HG03103 (cell line): ENCODE measurements around the gene MCTP1.
"Not testable (repeated sequence)": the region's sequence is repeated elsewhere in the genome, so short reads cannot be mapped to it uniquely, and the experiment has no call there.

Experiments used
- ATAC-seq: cut with Tn5 transposase; IDR thresholded peaks from one replicate; pipeline ENCODE4 v1.9.1; 2021; ENCODE audit warnings: low read depth; ENCODE audit not compliant: unreplicated experiment

The MCTP1 gene

DNA sequence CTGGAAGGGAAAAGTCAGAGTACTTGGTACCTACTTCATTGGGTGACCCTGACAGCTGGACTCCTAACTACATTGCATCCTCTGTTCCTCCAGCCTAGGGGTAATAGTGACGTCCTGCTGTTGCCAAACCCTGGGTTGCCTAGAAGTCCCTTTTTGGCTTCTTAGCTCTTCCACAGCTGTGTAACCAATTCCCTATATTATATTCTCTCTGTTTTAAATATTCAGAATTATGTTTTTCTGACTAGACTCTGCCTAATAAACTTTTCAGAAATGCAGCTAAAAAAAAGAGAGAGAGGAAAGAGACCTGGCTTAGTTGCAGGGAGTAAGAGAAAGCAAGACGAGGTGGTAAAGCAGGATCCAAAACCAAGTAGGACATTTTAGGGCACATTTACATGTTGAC, 28.4 kb downstream of the MCTP1 start:
- no peak for ATAC-seq

DNA sequence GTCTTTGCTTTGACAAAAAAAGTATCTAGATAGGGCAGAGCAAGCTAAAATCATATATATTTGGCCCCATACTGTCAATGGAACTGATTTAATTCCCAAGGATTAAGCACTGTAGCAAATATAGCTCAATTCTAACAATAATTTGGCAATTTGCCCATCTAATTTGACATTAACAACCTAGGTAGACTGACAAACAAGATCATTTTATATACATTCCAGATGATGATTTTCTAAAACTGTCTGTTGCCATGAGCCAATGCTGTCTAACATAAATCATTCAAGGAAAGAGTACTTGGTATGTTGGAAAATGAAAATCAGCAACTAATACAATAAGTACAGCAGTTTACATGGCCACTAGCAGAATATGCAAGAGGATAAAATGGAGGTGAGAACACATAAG, 32.1 kb downstream of the MCTP1 start:
- no peak for ATAC-seq

DNA sequence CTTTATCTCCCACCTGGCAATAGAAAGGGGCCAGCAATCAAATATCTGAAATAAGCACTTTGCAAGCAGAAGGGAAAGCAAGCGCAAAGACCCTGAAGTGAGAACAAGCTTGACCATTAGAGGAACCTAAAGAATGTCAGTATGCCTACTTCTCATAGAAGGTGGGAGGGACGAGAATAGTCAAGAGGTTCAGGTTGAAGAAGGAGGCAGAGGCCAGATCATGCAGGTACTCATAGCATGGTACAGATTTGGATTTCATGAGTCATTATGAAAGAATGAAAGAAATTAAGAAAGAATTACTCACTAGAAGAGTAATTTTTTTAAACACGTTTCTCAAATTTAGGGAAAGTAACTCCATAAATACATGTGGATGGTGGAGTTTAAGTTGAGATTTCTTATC, 33.7 kb downstream of the MCTP1 start:
- ATAC-seq: no peak

DNA sequence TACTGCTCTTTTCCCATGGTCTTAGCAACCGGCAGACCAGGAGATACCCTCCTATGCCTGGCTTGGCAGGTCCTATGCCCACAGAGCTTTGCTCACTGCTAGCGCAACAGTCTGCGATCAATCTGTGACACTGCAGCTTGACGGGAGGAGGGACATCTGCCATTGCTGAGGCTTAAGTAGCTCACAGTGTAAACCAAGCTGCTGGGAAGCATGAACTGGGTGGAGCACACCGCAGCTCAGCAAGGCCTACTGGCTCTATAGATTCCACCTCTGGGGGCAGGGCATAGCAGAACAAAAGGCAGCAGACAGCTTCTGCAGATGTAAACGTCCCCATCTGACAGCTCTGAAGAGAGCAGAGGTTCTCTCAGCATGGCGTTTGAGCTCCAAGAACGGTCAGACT, 40.4 kb downstream of the MCTP1 start:
- ATAC-seq: no peak

DNA sequence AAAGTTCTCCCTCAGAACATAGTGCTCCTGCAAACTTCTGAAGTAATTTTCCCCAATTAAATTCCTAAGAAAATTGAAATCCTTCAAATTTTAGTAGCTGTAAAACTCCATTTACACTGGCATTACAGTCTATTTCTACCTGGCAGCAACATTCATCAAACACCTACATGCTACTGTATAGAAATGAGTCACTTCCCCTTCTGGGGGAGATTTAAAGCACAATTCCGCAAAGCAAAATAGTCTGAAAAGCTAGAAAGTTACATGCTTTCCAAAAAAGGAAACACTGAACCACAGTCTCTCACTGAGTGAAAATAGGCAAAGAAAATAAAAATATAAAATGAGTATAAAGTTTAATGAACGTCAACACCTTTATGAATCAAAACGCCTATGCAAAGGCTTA, 43.3 kb downstream of the MCTP1 start:
- ATAC-seq: peak; percentile 99

DNA sequence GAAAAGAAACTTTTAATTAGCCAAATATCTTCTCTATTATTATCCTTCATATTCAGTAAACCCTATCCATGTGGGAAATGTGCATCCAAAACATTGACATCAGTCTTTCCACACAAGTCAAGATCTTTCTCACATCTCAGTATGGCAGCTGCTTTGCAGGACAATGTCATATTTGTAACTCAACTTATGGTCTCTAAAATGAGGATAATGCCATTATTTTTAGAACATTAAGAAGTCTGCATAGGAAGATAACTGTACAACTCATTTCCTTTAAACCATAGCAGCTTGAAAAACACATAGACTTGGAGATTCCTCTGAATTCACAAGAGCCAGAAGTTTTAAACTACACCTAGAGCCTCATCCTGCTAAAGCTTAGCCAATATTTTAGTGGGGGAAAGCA, 43.7 kb downstream of the MCTP1 start:
- ATAC-seq: no peak

DNA sequence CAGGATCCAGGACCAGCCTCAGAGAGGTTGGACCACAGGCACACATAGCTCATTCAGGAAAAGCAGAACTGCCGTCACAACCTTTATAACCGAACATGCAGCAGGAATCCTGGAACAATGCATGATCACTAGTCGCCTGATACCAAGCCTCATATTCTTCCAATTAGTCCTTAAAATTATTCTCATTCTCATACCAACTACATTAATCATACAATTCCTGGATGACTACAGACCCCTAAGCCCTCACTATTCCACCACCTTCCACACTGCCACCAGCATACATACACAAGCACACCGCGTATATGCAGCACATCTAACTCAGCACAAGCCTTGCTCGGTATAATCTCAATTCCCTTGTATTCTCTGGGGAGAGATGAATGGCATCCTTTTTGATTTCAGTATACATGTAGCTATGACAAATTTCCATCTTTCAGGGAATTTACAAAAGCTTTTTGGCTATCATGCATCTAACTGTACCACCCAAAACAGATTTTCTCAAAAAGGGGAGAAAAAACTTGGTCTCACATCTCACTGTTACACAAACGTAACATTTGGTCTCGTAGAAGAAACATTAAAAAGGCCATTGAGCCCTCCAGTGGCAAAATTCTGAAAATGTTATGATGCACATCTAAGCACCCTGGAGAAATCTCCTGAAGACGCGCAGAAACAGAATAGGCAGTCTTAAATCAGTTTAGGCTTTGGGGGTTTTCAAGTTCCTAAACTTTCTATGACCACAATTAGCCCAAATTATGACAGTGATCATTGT, 46.2 kb downstream of the MCTP1 start:
- ATAC-seq: no peak

DNA sequence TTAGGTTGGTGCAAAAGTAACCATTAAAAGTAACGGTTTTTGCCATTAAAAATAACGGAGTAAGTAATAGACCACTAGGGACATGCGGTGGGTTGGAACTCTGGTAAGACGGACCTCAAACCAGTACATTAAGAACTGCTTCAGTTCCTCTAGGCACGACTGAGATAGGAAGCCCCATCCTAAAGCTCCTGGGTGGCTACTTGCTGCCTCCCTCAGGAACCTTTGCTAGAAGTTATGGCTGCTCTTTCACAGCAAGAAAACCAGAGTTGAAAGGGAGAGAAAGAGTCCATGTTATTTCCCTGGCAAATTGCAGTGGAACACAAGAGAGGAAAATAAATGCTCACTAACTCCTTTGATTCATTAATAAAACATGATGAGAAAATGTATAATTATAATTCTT, 47.6 kb downstream of the MCTP1 start:
- ATAC-seq: no peak

DNA sequence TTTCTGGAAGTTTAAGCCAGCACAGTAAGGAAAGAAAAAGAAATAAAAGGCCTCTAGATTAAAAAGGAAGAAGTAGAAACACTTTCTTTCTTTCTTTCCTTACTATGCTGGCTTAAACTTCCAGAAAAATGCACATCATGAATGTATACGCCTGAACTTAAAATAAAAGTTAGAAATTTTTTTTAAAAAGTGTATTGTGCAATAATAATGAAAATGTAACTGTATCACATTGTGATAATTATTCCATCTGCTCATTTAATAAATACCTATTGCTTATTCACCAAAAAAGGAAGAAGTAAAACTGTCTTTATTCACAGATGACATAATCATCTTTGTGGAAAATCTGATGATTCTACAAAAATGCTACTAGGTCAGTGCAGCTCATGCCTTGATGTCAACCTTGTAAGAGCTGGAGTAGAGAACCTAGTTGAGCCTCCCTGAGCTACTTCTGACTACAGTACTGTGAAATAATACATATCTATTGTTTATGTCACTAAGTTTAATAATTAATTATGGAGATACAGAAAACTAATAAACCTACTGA, 49.4 kb downstream of the MCTP1 start:
- no peak for ATAC-seq

DNA sequence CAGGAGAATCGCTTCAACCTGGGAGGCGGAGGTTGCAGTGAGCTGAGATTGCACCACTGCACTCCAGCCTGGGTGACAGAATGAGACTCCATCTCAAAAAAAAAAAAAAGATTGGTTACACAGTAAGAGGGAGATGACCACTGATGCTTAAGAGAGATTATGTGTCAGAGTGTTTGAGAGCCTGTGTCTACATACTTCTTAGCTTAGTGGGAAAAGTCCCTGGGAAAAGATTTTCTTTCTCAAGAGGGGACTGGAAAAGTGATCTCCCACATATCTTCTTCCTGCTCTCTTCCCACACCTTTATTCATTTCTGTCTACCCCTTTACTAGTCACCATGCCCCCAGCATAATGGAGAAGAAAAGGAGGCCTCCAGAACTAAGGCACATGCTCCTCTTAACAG, 55.2 kb downstream of the MCTP1 start:
- ATAC-seq: no peak

DNA sequence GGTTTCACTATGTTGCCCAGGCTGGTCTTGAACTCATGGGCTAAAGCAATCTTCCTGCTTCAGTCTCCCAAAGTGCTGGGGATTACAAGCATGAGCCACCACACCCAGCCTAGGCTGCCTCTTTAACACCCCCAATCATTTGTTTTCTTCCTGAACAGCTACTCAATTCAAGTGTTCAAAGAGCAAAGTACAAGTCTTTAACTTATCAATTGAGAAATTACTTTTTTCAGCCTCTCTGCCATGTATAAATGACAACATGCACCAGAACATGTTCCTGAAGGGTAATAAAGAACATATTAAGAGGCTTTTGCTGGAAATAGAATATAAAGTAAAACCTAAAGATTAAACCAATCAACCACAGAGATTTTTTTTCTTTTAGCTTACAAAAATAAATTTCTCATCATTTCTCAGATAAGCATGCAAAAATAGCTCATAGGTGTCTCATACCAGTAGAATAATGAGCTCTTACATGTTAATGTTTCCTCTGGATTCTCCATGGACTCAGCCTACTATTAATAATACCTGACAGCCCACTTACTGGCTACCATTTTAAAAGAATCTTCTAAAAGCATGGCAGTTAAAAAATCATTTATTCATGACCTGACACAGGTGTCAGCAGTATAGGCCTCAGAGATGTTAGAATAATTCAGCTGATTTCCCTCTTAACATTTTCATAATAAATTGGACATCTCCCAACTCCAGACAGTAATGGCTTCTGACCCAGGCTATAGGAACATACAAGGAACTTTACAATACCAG, 60.0 kb downstream of the MCTP1 start:
- no peak for ATAC-seq

DNA sequence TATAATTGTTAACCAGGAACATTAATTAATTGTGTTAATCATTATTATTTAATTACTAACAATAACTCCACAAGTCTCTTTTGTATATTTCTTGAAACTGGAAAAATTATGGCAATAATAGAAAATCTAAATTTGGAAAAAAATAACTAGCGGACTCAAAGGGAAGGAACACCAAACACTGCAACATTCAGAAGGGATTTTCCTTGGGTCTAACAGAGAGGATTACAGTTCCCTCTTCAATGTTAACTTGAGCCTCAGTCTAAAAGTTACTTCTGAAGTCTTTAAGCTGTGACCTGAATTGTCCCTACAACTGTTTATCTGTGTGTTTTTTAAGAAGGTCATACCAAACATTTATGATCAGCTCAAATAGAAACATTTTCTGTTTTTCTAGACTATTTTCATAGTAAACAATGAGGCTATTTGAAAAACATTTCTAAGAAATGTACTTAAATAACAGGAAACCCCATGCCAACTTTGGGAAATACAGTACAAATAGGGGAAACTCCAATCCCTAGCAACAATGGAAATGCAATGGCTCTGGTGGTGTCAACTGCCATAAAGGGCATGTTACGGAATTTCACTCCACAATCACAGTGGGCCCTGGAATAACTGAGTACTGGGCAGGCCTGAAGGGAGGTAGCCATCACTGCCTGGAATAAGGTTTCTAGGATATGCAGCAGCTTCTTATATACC, 61.2 kb downstream of the MCTP1 start:
- ATAC-seq: no peak

DNA sequence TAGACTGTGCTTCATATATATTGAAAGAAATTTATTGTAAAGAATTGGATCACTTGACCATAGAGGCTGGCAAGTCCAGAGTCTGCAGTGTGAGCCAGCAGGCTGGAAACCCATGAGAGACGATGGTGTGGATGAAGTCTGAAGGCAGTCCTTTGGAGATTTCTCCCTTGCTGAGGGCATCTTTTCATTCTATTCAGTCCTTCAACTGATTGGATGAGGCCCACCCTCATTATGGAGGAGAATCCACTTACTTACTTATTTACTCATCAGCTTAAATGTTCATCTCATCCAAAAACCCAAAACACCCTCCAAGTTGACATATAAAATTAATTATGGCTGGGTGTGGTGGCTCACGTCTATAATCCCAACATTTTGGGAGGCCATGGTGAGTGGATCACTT, 62.1 kb downstream of the MCTP1 start:
- ATAC-seq: no peak

DNA sequence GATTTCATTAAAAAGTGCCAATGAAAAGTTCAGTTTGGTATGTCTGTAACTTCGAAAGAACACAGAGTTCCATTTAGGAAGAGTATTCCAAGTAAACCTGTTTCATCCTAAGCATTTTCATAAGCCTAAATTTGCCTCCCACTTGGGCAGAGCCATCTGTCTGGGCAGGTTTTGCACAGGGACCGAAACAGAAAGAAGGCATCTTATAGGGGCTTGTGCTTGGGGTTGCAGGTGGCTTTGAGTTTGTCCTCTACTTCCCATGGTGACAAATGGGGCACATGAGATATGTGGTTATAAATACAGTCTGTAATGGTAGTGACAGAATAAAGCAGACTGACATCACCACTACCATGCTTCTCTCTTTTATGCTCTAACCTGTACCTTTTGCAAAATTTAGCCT, 63.7 kb downstream of the MCTP1 start:
- ATAC-seq: no peak

DNA sequence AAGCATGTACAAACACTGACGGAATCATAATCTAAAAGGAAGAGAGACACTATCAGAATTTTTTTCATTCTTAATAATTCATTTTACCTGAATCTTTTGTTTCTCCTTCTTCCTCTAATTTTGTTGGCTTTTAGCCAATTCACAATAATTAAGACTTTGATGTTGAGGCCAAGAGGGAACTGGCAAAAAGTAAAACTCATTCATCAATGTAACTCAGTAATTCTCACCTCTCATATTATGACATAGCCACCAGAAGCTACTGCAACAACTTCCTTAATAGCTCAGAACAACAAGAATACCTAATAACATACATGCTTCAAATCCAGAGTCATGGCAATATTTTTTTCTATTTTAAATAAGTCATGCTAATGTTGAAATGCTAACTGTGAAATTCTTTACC, 64.5 kb downstream of the MCTP1 start:
- no peak for ATAC-seq

DNA sequence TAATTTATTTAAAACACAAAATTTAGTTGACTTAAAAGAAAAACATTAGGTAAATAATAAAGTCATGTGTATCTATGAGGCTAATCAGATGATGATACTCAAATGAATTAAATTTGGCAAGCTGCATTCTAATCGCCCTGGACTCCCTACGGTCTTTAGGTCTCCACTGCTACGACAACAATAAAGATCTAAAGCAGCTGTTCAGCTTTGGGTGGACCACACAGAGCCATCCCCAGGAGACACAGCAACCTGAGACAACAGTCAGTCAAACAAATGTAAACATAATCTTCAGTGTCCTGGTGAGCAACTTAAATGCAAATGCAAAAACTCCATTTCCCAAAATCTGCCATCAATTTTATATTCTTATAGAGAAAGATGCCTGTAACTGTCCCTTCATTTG, 65.5 kb downstream of the MCTP1 start:
- ATAC-seq: no peak

DNA sequence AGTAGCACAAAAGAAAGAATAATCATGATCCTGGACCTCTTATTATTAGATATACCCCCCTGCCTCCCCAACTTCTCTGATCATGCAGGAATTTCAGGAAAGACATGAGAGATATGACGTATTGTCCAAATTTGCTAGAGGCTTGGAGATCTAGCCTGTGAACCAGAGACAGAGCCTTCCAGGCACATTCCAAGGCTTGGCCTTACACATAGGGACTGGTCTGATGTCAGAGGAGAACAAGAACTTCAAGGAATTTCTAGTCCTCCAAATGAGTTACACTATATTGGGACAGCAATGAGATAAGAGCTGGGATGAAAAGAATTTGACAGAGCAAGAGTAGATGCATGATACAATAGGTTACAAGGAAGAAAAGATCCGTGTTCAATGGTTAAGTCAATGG, 67.0 kb downstream of the MCTP1 start:
- no peak for ATAC-seq

DNA sequence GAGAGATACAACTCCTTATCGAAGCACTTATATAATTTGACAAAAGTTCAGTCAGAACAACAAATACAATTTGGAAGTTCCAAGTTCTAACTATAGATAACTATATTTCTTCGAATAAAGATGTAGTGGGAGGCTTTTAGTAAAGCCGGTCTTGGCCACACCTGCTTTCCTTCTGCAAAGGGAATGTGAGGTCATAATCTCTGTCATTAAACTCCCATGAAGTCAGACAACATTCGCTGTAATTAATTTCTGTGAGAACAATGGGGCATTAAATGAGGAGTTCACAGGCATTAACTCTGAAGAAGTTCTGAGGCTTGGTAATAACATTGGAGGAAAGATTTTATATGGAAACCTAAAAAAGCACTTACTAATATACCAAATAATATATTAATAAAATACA, 67.5 kb downstream of the MCTP1 start:
- no peak for ATAC-seq

DNA sequence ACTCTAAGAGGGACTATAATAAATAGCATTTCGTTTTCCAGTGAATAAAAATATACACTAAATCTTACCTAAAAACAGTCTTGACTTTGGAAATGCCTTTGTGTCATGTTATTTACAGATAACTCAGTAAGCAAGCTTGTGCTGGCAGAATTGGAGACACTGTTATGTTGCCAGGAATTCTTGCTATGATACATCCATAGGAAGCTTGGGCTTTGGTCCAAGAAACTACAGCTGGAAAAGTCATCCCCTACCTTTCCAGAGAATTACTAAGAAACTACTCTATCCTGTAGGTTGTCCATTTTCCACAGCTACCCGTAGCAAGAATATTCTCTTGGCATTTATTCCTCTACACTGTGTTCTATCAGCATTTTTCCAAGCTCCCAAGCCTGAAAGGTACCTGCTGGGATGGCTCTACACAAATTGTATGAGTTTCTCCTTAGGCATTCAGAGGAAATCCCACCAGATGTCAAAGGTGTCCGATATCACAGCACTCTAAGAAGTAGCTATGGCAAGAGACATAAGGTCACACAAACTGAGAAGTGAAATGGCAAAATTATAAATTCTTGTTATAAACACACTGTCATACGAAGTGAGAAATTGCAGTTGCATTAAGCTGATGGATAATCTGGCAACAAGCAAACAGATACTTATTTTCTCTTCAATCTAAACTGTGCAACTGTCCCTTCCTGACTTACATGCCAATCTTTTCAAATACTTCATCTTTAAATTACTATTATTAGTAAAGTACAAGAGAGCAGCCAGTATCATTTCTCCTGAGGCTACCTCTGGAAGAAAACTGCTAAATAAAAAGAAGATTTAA, 68.5 kb downstream of the MCTP1 start:
- ATAC-seq: no peak

DNA sequence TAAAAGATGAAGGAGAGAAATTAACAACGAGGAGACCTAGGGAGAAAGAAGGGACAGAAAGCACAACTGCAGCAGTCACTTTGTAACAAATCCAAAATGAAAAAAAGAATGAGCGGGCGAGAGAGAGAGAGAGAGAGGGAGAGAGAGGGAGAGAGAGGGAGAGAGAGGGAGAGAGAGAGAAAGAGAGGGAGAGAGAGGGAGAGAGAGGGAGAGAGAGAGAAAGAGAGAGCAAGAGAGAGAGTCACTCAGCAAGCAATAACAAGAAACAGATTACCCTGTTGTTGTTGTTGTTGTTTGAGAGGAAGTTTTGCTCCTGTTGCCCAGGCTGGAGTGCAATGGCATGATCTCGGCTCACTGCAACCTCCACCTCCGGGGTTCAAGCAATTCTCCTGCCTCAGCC, 77.1 kb downstream of the MCTP1 start:
- ATAC-seq: not testable (repeated sequence)

DNA sequence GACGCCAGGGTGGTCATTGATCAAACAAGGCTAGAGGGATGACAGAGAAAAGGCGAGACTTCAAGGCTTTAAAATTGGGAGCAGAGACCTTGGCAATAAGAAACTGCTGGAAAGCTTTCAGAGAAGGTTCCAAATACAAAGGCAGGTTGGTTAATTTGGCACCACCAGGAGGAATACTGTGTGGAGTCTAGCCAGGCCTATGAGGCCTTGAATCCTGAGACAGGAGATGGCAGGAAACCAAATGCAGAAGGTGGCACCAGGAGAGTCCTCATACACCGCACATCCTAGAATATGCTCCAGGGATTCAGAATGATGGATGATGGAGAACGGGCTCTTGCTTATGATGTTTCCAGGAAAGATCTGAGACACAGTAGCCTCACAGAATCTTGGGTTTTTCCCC, 90.0 kb downstream of the MCTP1 start:
- no peak for ATAC-seq
